ENCODE data around the gene LHPP.

LHPP gene

DNA sequence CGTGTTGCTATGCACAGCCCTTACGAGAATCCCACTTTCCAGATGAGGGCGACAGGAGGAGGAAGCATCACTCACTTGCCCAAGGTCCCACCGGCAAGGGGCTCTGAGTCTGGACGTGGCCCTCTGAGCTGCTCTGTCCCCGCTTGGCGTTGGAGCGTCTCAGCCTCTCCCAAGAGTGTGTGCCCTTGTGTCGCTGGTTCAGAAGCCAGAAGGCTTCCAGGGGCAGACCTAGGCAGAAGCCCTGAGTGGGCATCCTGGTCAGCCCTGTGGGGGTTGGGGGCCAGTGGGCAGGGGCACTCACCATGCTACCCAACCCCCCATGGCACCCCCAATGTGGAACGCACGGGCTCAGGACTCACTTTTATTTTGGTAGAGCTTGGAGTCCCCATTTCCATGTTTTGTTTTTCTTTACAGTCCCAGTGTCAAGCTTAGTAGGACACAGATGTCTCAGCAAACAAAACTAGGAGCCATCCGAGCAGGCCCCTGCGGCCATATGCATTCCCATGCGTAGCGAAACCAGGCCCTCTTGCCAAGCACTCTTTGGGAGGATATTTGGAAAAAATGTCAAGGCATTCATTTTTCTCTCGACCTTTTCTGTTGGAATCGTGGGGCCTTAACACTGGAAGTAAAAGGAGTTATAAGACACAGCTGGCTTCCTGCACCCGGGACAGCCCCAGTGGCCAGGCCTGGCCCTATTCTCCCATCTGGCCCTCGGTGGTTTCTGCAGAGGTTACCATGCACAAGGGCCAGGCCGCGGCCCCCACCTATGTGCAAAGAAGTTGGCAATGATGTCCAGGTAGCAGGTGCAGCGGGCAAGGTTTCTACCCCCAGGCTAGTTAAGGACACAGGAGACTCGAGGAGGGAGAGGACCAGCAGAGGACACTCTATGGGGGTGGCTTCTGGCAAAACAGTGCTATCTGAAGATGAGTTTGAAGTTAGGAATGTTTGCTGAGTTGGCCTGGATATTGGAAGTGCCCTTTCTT, 97.0 kb downstream of the LHPP start:
- DNase-seq (ENCODE audit: low spot score): no peak

DNA sequence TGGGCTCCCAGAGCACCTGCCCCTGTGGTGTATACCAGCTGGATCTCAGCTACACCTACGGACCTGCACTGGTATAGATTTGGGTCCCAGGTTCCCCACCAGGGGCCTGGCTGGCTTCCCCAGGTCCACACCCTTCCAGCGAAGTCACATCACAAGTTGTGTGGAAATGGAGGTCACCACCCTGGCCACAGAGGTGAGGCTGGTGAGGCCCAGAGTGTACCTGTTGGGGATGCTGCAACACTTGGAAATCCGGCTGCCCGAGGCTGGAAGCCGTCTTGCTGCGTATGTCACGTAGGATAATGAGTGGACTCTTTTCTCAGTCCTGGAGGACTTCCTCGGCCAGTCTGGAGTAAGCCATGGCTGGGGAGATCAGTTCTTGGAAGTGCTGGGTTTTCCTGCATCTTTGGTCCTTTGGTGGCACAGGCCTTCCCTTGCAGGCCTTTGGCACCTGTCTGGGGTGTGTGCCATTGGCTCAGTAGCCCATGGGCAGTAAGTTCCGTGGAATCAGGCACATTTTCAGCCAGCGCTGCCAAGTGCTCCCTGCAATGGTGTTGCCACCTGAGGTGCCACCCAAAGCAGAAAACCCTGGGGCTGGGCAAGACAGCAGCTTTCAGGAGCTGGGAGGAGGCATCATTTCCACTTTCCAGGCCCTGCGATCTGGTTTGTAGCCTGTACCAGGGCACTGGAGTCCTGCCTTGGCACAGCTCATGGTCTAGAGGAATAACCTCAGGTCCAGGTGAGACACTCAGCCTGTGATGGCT, 97.9 kb downstream of the LHPP start:
- DNase-seq (ENCODE audit: low spot score): no peak

DNA sequence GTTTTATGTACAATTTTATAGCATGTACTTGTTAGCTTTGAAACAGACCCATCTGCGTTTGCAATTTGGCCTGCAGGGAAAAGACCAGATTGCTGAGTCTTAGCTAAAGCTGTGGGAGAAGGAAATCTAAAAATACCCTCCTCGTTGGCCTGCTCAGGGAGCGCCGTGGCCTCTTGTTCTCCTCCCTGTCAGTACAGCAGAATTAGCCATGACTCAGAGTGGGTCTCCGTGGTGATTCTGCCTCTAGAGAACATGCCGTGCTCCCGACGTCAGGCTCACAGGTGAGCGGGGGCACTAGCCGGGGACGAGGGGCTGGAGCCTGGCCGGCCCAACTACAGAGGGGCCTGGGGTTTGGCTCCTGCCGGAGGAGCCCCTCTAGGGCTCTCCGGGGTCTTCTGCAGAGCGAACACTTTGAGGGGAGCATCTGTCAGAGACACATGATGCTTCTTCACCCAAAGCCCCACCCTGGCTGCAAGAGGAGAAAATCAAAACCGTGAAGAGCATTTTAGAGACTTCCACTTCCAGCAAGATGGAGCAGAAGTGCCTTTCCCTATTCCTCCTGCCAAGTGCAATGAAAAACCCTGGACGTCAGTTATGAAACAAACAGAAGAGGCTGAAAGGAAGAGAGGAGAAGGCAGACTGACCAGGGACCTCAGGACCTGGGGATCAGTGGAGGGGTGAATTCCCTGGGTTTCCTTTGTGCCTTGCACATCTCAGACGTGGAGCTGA, 98.9 kb downstream of the LHPP start:
- DNase-seq (ENCODE audit: low spot score): no peak

DNA sequence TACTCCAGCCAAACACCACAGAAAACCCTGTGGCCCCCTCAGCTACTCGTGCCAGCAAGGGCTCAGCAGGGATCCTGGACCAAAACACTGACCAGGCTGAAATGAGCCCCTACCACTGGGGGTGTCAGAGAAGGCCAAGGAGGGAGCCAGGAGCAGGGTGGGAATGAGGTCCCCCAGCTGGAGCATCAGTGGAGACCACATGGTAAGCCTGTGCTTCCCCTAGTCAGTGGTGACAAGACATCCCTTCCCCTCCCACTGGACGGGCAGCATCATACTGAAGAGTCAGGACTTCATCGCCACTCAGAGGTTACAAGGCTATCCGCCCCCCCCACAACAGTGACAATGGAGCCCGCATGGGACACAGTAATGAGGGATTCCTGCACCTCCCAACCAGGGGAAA, 99.6 kb downstream of the LHPP start:
- DNase-seq (ENCODE audit: low spot score): no peak

DNA sequence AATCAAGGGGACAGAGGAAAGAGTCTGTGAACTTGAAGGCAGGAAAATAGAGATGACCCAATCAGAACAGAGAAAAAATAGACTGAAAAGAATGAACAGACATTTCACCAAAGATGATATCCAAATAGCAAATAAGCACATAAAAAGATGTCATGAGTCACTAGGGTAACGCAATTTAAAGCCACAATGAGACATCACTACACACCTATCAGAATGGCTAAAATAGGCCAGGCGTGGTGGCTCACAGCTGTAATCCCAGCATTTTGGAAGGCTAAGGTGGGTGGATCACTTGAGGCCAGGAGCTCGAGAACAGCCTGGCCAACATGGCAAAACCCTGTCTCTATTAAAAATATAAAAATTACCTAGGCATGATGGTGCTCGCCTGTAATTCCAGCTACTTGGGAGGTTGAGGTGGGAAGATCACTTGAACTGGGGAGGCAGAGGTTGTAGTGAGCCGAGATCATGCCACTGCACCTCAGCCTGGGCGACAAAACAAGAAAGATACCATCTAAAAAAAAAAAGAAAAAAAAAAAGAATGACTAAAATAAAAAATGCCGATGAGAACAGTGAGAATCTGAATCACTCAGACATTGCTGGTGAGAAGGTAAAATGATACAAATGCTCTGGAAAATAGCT, 100.9 kb downstream of the LHPP start:
- no peak for DNase-seq (ENCODE audit: low spot score)

DNA sequence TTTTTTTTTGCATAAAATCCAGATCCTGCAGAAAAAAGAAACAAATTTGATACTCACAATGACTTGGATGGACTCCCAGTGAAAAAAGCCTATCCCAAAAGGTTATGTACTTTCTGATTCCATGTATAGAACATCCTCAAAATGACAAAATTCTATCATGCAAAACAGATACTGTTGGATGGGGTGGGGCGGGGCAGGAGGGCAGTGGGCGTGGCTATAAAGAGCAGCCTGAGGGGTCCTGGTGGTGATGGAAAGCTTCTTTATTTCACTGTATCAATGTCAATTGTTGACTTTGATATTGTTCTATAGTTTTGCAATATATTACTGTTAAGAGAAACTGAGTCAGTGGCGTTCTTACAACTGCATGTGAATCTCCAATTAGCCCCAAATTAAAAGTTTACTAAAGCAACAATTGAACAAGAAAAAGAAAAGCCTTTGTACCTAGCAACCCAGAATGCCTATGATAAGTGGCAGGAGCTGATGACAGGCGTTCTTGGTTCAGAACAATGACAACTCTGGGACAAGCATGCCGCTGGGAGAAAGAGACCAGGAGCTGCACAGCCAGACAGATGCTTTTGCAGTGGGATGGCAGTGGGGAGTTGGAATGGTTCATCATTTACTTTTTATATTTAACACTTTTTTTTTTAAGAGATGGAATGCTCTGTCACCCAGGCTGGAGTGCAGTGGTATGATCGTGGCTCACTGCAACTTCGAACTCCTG, 101.9 kb downstream of the LHPP start:
- DNase-seq (ENCODE audit: low spot score): no peak

DNA sequence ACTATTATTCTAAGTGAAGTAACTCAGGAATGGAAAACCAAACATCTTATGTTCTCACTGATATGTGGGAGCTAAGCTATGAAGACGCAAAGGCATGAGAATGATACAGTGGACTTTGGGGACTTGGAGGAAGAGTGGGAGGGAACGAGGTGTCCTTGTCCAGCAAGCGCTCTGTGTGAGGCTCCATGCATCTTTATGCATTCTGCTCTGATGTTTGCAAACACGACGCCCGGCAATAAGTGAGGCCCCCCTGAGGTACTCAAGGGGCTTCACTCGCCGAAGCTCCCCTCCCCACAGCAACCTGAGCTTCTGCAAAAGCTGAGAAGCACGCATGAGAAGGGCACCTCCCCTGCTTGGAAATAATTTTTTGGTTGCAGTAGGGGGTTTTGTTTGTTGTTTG, 103.3 kb downstream of the LHPP start:
- DNase-seq (ENCODE audit: low spot score): no peak

DNA sequence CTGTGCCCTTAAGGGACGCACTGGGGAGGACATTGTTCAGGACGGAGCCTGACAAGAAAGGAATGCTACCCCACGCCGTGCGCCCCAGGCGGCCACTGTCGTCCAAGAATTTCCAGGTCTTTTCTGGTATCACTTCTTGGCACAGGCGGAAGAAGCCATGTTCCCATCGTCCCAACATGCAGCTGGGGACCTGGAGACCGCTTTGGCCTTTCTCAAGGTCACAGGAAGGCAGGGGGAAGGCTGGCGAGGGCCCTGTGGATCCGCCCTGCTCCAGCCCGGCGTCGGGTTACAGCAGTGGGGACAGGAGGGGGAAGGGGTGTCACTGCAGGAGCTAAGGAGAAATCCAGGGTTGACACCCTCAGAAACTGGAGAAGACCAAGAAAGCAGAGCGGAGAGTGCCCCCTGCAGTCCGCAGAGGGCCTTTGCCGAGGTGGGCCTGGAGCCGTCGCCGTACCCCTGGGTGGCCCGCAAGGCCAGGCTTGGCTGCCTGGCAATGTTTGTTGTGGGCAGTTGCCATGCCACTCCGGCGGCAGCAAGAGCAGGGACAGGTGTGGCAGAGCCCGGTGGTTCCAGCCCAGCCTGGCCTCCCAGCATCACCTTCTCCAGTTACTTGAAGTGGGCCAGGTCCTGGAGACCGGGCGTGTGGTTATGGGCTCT, 104.1 kb downstream of the LHPP start:
- peak; percentile 41 for DNase-seq (ENCODE audit: low spot score)

DNA sequence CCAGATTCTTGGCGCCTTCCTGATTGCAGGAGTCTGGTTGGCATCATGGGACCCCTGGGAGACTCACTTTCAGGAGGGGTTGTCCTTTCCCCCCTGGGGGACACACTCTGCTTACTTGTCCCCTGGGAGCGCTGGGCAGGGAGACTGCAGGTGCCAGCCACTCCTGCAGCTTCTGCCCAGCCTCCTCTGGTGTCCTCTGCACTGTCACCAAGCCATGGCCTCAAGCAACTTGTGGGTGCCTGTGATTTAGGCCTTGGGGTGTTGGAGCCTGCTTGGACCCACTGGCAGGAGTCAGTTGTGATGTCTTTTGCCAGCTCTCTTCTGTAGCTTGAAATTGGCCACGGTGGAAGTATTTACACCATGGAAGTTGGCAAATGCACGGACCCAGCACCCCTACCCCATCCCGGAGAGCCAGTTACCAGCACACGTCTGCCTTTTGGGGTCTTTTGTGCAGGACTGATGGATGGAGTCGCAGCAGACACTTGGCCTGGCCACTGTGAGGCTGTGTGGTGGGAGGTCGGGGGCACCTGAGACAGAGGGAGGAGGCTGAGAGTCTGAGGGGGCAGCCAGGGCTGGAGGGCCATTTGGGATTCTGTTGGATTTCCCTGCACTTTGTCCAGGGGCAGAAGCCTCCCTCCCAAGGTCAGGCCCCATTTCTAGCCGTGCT, 104.7 kb downstream of the LHPP start:
- DNase-seq (ENCODE audit: low spot score): no peak

DNA sequence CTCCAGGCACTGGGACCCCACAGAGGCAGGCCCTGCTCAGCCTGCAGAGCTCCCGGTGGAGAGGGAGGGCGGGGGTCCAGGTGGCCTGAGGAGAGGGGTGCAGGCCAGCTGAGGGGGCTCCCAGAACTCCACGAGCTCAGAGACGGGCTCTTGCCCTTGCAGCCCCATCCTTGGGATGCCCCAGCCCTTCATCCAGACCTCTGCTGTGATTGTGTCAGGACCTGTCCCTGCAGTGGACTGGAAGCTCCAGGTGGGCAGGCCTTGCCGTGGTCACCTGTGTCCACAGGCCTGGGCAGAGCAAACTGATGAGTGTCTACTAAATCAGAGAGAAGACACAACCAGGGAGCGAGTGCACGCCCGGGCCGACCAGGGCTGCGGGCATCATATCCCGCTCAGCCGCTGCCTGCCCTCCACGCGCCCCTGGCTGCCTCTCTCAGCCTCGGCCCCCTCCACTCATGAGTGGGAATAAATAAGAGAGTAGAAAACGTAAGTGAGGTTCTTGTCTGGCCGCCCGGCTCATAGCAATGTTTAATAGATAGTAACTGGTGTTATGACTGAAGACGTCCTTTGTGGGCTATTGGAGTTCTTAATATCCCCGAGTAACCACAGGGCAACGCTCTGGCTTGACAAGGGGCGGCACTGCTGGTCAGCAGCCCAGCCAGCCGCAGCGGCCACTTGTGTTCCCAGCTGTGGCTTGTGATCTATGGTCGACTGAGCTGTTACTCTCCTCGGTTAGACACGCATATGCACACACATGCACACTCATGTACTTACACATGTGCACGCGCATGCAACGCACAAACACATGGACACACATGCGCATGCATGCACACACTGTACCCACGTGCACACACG, 105.6 kb downstream of the LHPP start:
- DNase-seq (ENCODE audit: low spot score): no peak

DNA sequence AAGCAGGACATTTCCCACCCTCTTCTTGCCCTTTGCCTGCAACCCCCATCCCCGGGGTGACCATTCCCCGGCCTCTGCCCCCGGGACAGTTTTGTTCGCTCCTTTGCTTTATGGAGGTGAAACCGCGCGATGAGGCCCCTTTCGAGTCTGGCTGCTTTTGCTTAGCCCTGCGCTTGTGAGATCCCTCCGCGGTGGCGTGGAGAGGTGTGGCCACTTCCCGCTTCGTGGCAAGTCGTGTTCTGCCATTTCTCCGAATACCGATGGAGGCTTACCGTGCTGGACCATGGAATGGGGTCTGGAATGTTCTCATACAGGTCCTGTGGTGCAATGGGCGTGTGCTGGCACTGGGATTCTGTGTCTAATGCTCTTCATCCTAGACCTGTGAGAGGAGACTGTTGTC, 106.7 kb downstream of the LHPP start:
- DNase-seq (ENCODE audit: low spot score): no peak

DNA sequence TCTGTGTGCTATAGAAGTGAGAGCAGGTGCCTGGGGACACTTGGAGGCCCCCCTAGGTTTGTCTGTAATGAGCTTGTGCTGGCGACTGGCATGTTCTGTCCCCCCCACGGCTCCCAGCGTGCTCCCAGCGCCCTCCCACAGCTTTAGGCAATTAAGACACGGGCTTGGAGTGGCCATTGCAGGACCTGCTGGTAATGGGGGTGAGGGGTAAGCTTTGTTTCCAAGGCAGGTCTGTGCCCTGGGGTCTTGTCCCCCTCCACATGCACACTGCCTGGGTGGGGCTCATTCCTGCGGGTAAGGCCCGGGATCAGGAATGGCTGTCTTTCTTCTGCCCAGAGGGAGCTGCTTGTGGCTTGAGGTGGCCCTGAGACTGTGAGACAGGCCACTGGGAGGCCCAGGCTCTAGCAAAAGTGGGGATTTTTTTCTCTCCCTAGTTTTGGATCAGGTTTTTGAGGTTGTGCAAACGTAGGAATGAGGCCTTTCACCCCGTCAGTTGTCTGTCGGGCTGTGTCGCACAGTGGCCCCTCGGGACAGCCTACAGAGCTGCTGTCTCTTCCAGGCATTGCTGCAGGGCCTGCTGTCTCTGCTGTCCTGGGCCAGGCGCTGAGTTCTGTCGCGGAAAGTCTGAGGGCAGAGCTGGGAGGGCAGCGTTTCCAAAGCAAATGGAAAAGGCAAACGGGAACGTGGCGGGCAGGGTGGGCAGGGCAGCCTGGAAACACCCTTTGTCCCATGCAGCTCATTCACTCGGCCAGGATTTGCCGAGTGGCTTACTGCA, 107.4 kb downstream of the LHPP start:
- DNase-seq (ENCODE audit: low spot score): no peak

DNA sequence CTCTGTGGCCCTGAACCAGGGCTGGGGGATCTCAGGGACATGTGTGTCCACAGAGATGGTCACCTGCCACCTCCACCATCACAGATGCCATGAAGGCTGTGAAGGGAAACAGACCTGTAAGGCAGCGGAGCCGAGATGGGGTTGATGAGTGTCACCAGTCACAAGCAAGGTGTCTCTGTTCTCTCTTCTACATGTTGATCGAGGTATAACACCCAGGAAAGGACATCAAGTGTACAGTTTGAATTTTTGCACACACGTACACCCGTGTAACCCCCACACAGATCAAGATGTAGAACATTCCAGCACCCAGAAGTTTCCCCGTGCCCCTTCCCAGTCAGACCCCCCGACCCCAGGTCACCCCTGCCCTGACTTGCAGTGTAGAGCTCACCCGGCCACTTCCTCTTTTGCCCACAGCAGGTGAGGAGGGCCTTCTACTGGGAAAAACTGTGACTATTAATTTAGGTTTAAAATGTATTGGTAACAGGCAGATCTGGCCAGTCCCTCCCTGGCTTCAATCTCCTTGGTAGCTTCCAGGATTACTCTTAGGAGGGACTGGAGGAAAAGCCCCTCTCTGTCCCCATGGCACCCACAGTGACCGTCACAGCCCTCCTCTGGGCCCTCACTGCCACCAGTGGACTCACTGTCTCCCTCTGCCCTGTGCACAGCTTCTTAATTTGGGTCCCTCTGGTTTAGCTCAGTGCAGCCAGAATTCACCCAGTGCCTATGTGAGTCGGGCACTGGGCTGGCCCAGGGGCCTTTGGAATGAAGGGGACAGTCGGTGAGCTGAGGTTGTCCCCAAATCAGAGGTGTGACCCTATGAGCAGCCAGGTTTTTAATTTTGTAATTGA, 108.2 kb downstream of the LHPP start:
- no peak for DNase-seq (ENCODE audit: low spot score)

DNA sequence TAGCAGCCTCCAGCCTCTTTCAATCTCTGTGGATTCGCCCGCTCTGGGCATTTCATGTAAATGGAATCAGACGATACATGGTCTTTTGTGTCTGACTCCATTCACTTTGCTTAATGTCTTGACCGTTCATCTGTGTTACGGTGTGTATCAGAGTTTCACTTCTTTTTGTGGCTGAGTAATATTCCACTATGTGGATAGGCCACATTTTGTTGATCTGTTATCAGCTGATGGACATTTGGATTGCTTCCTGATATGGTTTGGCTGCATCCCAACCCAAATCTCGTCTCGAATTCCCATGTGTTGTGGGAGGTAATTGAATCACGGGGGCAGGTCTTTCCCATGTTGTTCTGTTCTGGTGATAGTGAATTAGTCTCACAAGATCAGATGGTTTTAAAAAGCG, 109.0 kb downstream of the LHPP start:
- no peak for DNase-seq (ENCODE audit: low spot score)

DNA sequence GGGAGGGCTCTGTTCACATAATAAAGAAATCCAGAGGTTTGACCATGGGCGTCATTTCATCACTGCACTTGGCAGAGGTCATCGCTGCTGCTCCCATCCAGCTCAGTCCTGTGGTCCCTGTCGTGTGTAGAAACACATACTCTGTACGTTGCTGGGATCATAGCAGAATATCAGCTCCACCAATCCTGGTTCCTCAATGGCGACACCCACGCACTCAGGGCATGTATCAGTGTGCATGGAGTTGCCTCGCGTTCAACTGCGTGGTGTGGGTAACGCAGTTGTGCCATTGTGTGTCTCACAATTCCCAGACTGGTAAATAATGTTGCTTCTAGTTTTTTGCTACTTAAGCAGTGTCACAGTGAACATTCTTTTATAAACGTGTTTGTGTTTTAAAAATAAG, 111.1 kb downstream of the LHPP start:
- no peak for DNase-seq (ENCODE audit: low spot score)

DNA sequence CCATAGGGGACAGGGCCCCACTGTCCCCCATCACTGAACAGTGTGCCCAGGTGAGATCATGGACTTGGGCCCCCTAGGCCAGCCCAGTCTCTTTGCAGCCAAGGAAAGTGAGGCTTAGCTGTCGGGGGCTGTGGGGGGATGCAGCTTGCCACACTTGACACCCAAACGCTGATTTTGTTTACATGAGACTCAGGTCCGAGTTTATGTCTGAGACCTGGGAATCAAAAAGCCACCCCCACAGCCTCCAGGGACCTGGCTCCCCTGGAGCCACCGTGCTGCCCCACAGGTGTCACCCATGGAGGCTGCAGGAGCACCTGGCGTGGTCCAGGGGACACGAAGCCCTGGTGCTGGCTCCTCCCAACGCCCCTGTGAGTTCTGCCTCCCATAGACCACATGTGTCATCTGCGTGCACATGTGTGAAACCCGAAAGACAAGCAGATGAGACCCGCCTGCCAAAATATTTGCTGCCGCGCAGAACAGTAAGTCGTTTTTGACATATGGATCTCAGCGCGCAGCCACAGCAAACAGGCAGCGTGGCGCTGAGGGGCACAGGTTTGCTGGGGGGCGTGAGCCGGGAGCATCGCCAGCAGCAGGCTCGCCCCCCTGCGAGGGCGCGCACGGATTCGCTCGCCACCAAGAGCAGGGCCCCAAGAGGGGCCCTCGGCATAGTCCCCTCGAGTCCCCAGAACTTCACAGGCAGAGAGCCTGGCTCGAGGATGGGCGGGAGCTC, 112.3 kb downstream of the LHPP start:
- DNase-seq (ENCODE audit: low spot score): no peak
